Karpas-422 (cell line): ENCODE measurements around the gene LOC128125822.

ENCODE experiments used
- DNase-seq: peaks from one replicate; pipeline ENCODE4 v3.0.0-alpha.2; 2015
- H2AFZ ChIP-seq: fragments of 200-600 bp; sonication (generic); 2 replicates; pipeline ENCODE4 v1.6.1; 2014; ENCODE audit warnings: antibody characterized with exemption, low read length, mixed read lengths
- H3K27ac ChIP-seq: fragments of 200-600 bp; sonication (generic); 2 replicates; pipeline ENCODE4 v1.5.1; 2014; ENCODE audit warnings: mild to moderate bottlenecking, low read length, moderate library complexity
- H3K27me3 ChIP-seq: fragments of 200-600 bp; sonication (generic); 2 replicates; pipeline ENCODE4 v1.6.1; 2014; ENCODE audit warnings: low read length, mixed read lengths
- H3K36me3 ChIP-seq: fragments of 200-600 bp; sonication (generic); 2 replicates; pipeline ENCODE4 v1.6.1; 2014; ENCODE audit warnings: low read length, mixed read lengths; ENCODE audit not compliant: insufficient read depth
- H3K4me1 ChIP-seq: fragments of 200-600 bp; sonication (generic); 2 replicates; pipeline ENCODE4 v1.6.1; 2014; ENCODE audit warnings: mild to moderate bottlenecking, low read length, mixed read lengths
- H3K4me2 ChIP-seq: fragments of 200-600 bp; sonication (generic); 2 replicates; pipeline ENCODE4 v1.6.1; 2014; ENCODE audit warnings: low read length, low read depth, mild to moderate bottlenecking; ENCODE audit not compliant: poor library complexity, severe bottlenecking
- H3K4me3 ChIP-seq: fragments of 200-600 bp; sonication (generic); 2 replicates; pipeline ENCODE4 v1.5.1; 2014; ENCODE audit warnings: mild to moderate bottlenecking, antibody characterized with exemption, low read length, mixed read lengths
- H3K79me2 ChIP-seq: fragments of 200-600 bp; sonication (generic); 2 replicates; pipeline ENCODE4 v1.6.1; 2014; ENCODE audit warnings: mild to moderate bottlenecking, low read length, mixed read lengths
- H3K9ac ChIP-seq: fragments of 200-600 bp; sonication (generic); 2 replicates; pipeline ENCODE4 v1.6.0; 2014; ENCODE audit warnings: low read length
- H3K9me2 ChIP-seq: fragments of 200-600 bp; sonication (generic), shearing (Covaris generic); replicated peaks from 2 replicates; pipeline ENCODE4 v1.6.0; 2014; ENCODE audit warnings: mild to moderate bottlenecking, low read length, moderate library complexity; ENCODE audit not compliant: insufficient read depth
- H3K9me3 ChIP-seq: fragments of 300-700, 200-600 bp; sonication (generic); 2 replicates; pipeline ENCODE4 v1.6.1; 2014; ENCODE audit warnings: low read length, mixed read lengths
- H4K20me1 ChIP-seq: fragments of 200-600 bp; sonication (generic); 2 replicates; pipeline ENCODE4 v1.6.1; 2014; ENCODE audit warnings: mild to moderate bottlenecking, antibody characterized with exemption, low read length, low read depth; ENCODE audit not compliant: insufficient read depth

Gene LOC128125822

GRCh38 chr6:63530991-63531390 lies 41.3 kb upstream of the LOC128125822 start:
- H3K9me2 ChIP-seq = no peaks in the 10 kb centered on the region
- no peaks in the 10 kb centered on the region for H3K9me3 ChIP-seq
- no peak overlapping the region for H2AFZ ChIP-seq
- DNase-seq = no peak
- no peak overlapping the region for H3K4me2 ChIP-seq
- H3K27me3 ChIP-seq = no peaks in the 10 kb centered on the region
- H4K20me1 ChIP-seq = no peaks in the 10 kb centered on the region
- no peak overlapping the region for H3K9ac ChIP-seq
- no peak overlapping the region for H3K4me3 ChIP-seq
- H3K79me2 ChIP-seq = no peaks in the 10 kb centered on the region
- H3K36me3 ChIP-seq = no peaks in the 10 kb centered on the region
- H3K4me1 ChIP-seq = no peaks in the 10 kb centered on the region
- no peak overlapping the region for H3K27ac ChIP-seq

- H3K27me3 ChIP-seq = no peaks in the 10 kb centered on the region
- no peaks in the 10 kb centered on the region for H4K20me1 ChIP-seq
- H3K79me2 ChIP-seq = no peaks in the 10 kb centered on the region
- H3K9ac ChIP-seq = no peak overlapping the region
- no peak for DNase-seq
- H3K4me2 ChIP-seq = no peak overlapping the region
- no peaks in the 10 kb centered on the region for H3K9me2 ChIP-seq
- H3K4me3 ChIP-seq = no peak overlapping the region
- peaks cover 3% of the 10 kb centered on the region; the same call in 1 of the 2 replicates for H3K4me1 ChIP-seq
- H3K36me3 ChIP-seq = no peaks in the 10 kb centered on the region
- H3K9me3 ChIP-seq = no peaks in the 10 kb centered on the region
- no peak overlapping the region for H2AFZ ChIP-seq
- H3K27ac ChIP-seq = no peak overlapping the region
These were observed 39.3 kb upstream of the LOC128125822 start for GRCh38 chr6:63533026-63533425.

- Histone ChIP-seq H3K9me3 (no peaks in the 10 kb centered on the region), H3K4me2 (no peak overlapping the region), H3K9ac (no peak overlapping the region), H3K36me3 (no peaks in the 10 kb centered on the region), H4K20me1 (no peaks in the 10 kb centered on the region), H3K4me3 (no peak overlapping the region), H3K27me3 (no peaks in the 10 kb centered on the region), H3K9me2 (no peaks in the 10 kb centered on the region), H3K4me1 (peaks cover 3% of the 10 kb centered on the region; the same call in 1 of the 2 replicates), H3K27ac (no peak overlapping the region), H2AFZ (no peak overlapping the region), H3K79me2 (no peaks in the 10 kb centered on the region)
- no peak for DNase-seq
These were observed 38.3 kb upstream of the LOC128125822 start for GRCh38 chr6:63533952-63534351.

GRCh38 chr6:63537201-63537958 lies 34.9 kb upstream of the LOC128125822 start:
- no peaks in the 10 kb centered on the region for H3K27me3 ChIP-seq
- no peak for DNase-seq
- H3K4me1 ChIP-seq = peaks cover 3% of the 10 kb centered on the region; the same call in 1 of the 2 replicates
- no peak overlapping the region for H3K4me2 ChIP-seq
- no peak overlapping the region for H3K4me3 ChIP-seq
- H3K79me2 ChIP-seq = no peaks in the 10 kb centered on the region
- no peak overlapping the region for H3K27ac ChIP-seq
- no peak overlapping the region for H3K9ac ChIP-seq
- H2AFZ ChIP-seq = no peak overlapping the region
- H4K20me1 ChIP-seq = no peaks in the 10 kb centered on the region
- no peaks in the 10 kb centered on the region for H3K9me2 ChIP-seq
- no peaks in the 10 kb centered on the region for H3K9me3 ChIP-seq
- H3K36me3 ChIP-seq = no peaks in the 10 kb centered on the region

- Histone ChIP-seq H3K79me2 (no peaks in the 10 kb centered on the region), H3K4me3 (no peak overlapping the region), H3K4me1 (peaks cover 3% of the 10 kb centered on the region; the same call in 1 of the 2 replicates), H3K27me3 (no peaks in the 10 kb centered on the region), H3K9me2 (no peaks in the 10 kb centered on the region), H3K9ac (no peak overlapping the region), H4K20me1 (no peaks in the 10 kb centered on the region), H3K27ac (no peak overlapping the region), H3K9me3 (no peaks in the 10 kb centered on the region), H3K4me2 (no peak overlapping the region), H2AFZ (no peak overlapping the region), H3K36me3 (no peaks in the 10 kb centered on the region)
- DNase-seq = no peak
These were observed 34.4 kb upstream of the LOC128125822 start for GRCh38 chr6:63537959-63538300.

GRCh38 chr6:63538550-63538949 lies 33.7 kb upstream of the LOC128125822 start:
- no peak overlapping the region for H3K27ac ChIP-seq
- H3K79me2 ChIP-seq = no peaks in the 10 kb centered on the region
- no peak overlapping the region for H3K9ac ChIP-seq
- H3K9me2 ChIP-seq = no peaks in the 10 kb centered on the region
- H4K20me1 ChIP-seq = no peaks in the 10 kb centered on the region
- no peak overlapping the region for H3K4me2 ChIP-seq
- H3K4me1 ChIP-seq = peaks cover 3% of the 10 kb centered on the region; the same call in 1 of the 2 replicates
- no peak for DNase-seq
- H3K4me3 ChIP-seq = no peak overlapping the region
- H2AFZ ChIP-seq = no peak overlapping the region
- no peaks in the 10 kb centered on the region for H3K9me3 ChIP-seq
- no peaks in the 10 kb centered on the region for H3K27me3 ChIP-seq
- H3K36me3 ChIP-seq = no peaks in the 10 kb centered on the region

- Histone ChIP-seq H3K4me1 (no peaks in the 10 kb centered on the region), H3K9me2 (no peaks in the 10 kb centered on the region), H3K9me3 (no peaks in the 10 kb centered on the region), H3K79me2 (no peaks in the 10 kb centered on the region), H3K36me3 (no peaks in the 10 kb centered on the region), H3K27ac (no peak overlapping the region), H3K4me3 (no peak overlapping the region), H3K4me2 (no peak overlapping the region), H2AFZ (no peak overlapping the region), H3K9ac (no peak overlapping the region), H4K20me1 (no peaks in the 10 kb centered on the region), H3K27me3 (no peaks in the 10 kb centered on the region)
- DNase-seq = no peak
These were observed 29.3 kb upstream of the LOC128125822 start for GRCh38 chr6:63543001-63543400.

- DNase-seq = no peak
- no peaks in the 10 kb centered on the region for H3K27me3 ChIP-seq
- no peaks in the 10 kb centered on the region for H3K9me3 ChIP-seq
- no peak overlapping the region for H3K9ac ChIP-seq
- no peaks in the 10 kb centered on the region for H3K9me2 ChIP-seq
- no peak overlapping the region for H3K4me2 ChIP-seq
- H3K79me2 ChIP-seq = no peaks in the 10 kb centered on the region
- no peaks in the 10 kb centered on the region for H4K20me1 ChIP-seq
- H2AFZ ChIP-seq = no peak overlapping the region
- no peak overlapping the region for H3K27ac ChIP-seq
- H3K4me3 ChIP-seq = no peak overlapping the region
- no peaks in the 10 kb centered on the region for H3K36me3 ChIP-seq
- no peaks in the 10 kb centered on the region for H3K4me1 ChIP-seq
These were observed 28.3 kb upstream of the LOC128125822 start for GRCh38 chr6:63543982-63544381.
